HG03558 (cell line): ENCODE results near the gene LSM14B.
"Not testable (repeated sequence)": the region's sequence is repeated elsewhere in the genome, so short reads cannot be mapped to it uniquely, and the experiment has no call there.

Source experiments
- ATAC-seq: cut with Tn5 transposase; IDR thresholded peaks from one replicate; pipeline ENCODE4 v1.9.1; 2021; ENCODE audit warnings: moderate number of reproducible peaks; ENCODE audit not compliant: unreplicated experiment; ENCODE audit errors: extremely low read depth

LSM14B gene

GRCh38 chr20:62111148-62111547, 11.1 kb upstream of the LSM14B start:
- ATAC-seq = no peak

- ATAC-seq = no peak
Observed at GRCh38 chr20:62112368-62112767, 9.9 kb upstream of the LSM14B start.

- no peak for ATAC-seq
Observed at GRCh38 chr20:62114894-62115293, 7.4 kb upstream of the LSM14B start.

GRCh38 chr20:62115800-62116407, 6.4 kb upstream of the LSM14B start:
- ATAC-seq = not testable (repeated sequence)

DNA sequence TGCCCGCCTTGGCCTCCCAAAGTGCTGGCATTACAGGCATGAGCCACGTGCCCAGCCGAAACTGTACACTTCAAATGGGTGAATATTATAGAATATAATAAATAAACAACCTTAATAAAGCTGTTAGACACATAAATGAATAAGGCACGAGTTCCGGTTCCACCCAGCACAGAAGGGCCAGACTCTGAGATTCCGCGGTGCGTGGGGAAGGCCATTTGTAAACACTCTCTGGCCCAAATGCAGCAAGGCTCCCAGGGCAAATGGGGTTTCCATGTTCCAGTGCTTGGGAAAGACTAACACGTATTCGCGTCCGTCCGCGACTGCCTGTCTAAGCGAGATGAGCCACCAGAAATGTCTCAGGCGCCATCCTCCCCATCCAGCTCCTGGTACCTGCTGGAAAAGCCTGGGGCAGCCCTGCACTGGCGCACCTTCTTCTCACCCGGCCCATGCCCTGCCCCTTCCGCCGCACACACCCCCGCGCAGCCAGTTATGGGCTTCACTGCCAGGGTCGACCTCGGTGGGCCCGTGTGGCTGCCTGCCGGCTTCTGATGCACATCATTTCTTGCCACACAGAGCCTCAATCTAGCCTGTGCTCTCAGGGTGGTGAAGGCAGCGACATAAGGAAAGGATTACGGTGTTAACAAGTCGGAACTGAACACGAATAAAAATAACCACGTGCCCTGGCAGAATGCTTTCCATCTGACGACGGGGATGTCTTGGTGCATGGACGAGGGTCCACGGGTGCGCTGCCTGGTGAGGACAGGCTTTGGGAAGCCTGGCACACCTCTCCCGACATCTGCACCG, 5.5 kb upstream of the LSM14B start:
- ATAC-seq = no peak

DNA sequence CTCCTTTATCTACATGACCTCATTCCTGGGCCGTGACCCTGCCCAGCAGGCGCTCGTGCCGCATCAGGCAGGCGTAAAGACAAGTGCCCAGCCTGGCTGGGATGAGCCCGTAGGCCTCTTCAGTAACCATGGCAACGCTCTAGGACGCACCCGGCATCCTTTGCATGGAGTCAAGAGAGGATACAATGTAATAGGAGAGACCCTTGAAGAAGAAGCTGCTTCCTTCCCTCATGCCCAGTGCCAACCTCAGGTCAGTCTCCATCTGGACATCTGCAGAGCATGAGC, 5.0 kb upstream of the LSM14B start:
- no peak for ATAC-seq

- ATAC-seq = no peak
Observed at GRCh38 chr20:62117658-62118057, 4.6 kb upstream of the LSM14B start.

DNA sequence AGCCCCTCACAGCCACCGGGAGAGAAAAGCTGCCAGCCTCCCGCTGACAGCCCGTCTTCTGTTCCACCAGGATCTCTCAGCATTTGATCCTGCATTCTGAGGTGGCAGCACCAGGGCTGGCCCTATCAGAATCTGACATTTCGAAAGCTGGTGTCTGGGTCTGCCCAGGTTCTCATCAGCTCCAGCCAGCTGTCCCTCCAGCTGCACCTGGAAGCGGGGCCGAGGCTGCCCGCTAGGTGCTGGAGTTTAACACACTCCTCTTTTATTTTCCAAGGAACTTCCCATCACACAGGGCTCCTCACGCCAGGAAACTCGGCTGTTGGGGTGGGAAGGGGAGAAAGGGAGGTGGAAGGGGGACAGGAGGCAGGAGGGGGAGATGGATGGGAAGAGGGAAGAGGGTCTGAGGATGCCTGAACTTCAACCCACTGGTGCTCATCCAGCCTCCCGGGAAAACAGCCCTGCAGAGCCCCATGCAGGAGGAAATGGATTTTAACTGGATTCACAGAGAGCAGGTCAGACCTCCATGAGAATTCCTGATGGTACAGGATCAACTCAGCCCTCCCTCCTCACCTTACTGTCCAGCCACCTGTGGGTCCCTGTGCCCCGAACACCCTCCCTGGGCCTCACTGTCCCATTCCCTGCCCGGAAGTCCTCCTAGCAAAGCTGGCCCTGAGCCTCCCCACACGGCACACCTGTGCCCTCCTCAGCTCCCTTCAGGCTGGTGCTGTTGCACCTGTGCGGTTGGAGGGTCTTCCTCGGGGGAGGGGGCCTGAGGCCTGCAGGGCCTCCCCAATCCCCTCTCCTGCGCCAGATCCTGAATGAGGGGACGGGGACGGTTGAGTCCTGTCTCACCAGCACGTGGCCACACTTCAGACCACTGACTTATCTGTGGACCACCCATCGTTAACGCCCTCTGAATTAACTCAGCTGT, 3.9 kb upstream of the LSM14B start:
- ATAC-seq = no peak

- no peak for ATAC-seq
Observed at GRCh38 chr20:62119115-62119514, 3.2 kb upstream of the LSM14B start.

DNA sequence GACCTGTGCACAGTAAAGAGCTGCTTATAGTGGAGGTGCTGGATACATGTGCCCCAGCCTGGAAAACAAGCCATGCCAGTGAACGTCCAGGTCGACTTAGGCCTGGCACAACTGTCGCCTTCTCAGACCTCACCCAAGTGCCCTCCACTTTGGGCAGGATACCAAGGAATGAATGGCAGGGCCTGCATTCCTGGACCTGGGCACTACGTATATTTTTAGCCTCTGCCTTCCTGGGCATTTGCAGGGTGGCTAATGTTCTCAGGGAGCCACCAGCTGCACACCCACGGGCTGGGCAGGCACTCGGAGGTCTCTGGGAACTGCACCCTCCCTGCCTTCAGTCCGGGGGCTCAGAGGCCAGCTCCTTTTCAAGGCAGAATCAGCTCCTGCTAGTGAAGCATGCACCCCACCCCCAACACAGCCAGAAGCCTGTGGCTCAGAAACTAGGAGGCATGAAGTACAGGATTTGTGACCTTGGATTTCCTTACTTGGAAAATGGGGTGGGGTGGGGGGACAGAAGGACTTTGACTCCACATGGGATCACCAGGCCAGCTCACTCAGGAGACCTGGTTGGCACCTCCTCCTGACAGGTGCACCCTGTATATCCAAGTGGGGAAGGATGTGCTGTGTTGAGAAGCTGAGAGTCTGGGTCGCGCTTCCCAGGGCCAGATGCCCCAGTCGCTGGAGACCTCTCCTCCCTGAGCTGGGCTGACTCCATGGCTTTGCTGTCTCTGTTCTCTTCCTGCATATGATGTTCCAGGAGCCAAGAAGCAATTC, 2.5 kb upstream of the LSM14B start:
- no peak for ATAC-seq

GRCh38 chr20:62120365-62120762, 1.9 kb upstream of the LSM14B start:
- ATAC-seq = no peak

- no peak for ATAC-seq
Observed at GRCh38 chr20:62120990-62121775, 1.1 kb upstream of the LSM14B start.

GRCh38 chr20:62122654-62123449, 577 bp downstream of the LSM14B start:
- no peak for ATAC-seq

GRCh38 chr20:62123450-62124118, 1.3 kb downstream of the LSM14B start:
- no peak for ATAC-seq

DNA sequence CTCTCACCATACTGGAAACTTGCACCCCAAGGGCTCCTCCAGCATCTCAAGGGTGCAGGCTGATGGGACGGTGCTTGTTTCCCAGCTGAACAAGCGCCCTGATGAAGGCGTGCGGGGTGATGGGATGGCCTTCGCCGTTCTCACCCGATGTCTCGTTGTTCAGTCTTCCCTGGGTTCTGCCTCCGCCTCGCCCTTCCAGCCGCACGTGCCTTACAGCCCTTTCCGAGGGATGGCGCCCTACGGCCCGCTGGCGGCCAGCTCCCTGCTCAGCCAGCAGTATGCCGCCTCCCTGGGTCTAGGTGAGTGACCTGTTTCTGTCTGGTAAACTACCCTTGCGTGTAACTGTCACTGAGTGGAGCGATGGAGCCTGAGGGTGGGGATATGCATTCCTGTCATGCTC, 3.9 kb downstream of the LSM14B start:
- ATAC-seq = no peak

- ATAC-seq = no peak
Observed at GRCh38 chr20:62127799-62128198, 5.5 kb downstream of the LSM14B start.

GRCh38 chr20:62128502-62128901, 6.2 kb downstream of the LSM14B start:
- ATAC-seq = no peak
